Panc1 (cell line): Measurements from ENCODE around the gene SYCN.

Experiments used
- POLR2AphosphoS5 ChIP-seq: IDR thresholded peaks from 2 replicates; pipeline ENCODE4 v1.6.1; 2012; ENCODE audit warnings: mild to moderate bottlenecking, low read depth, low read length, moderate library complexity
- TCF7L2 ChIP-seq: IDR thresholded peaks from 2 replicates; pipeline ENCODE4 v1.6.1; 2011; ENCODE audit warnings: mild to moderate bottlenecking, low read depth, low read length, inconsistent platforms
- TF ChIP-seq, protein P1 (sequence below): fragments of 450-650 bp; IDR thresholded peaks from 2 replicates; pipeline ENCODE4 v1.5.1; 2017; ENCODE audit warnings: mild to moderate bottlenecking

DNA sequence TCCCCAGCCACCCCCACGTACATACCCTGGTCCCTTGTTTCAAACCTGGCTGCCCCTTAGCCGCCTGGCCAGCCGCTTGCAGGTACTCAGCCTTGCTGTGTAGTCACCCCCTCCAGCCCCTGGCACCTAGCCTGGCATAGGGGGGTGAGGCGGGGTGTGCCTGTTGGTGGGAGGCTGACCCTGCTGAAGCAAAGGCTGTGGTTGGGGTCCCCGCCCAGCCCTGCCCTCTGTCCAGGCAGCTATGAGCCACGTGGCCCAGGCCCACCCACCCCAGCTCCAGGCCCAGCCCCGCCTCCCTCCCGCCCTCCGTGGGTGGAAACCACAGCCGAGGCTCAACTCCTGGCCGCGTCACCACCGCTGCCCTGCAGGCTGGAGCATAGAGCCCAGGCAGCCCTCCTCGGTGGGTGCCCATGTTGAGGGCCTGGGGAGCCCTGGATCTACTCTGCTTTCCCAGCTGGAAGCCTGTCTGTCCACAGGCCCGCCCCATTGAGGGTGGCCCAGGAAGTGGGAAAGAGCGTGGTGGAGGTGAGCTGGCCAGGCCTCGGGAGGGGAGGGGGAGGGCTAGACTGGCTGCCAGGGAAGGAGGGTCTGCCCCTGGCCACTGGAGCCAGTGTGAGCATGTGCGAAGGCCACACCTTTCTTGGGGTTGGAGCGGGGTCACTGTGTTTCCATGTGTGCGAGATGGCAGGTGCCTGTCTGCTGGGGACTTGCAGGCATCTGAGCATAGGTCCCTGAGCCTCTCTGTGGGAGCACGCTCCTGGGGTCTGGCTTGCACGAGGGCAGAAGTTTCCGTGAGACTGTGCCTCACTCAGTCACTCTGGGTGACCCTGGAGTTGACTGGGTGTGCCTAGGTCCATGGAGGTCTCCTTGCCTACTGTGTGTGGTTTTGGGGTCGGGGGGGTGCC lies 47.5 kb downstream of the SYCN start:
- TF ChIP-seq, protein P1, sequence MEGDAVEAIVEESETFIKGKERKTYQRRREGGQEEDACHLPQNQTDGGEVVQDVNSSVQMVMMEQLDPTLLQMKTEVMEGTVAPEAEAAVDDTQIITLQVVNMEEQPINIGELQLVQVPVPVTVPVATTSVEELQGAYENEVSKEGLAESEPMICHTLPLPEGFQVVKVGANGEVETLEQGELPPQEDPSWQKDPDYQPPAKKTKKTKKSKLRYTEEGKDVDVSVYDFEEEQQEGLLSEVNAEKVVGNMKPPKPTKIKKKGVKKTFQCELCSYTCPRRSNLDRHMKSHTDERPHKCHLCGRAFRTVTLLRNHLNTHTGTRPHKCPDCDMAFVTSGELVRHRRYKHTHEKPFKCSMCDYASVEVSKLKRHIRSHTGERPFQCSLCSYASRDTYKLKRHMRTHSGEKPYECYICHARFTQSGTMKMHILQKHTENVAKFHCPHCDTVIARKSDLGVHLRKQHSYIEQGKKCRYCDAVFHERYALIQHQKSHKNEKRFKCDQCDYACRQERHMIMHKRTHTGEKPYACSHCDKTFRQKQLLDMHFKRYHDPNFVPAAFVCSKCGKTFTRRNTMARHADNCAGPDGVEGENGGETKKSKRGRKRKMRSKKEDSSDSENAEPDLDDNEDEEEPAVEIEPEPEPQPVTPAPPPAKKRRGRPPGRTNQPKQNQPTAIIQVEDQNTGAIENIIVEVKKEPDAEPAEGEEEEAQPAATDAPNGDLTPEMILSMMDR = no peak
- TF ChIP-seq TCF7L2 (no peak), POLR2AphosphoS5 (no peak)
